GM12878 (cell line): Measurements from ENCODE around the gene CASP5. TPM values are rescaled to one million over a fixed set of nuclear protein-coding genes. Genes with fewer than 3 reads are reported as not detected.

Experiments used
- ATAC-seq: fragments of 200-7000 bp; cut with Tn5 transposase; 3 replicates; pipeline ENCODE4 v1.9.1; 2020; ENCODE audit warnings: mild to moderate bottlenecking, moderate library complexity
- BruUV-seq: library from RNA; stranded (reverse); fragments of 400-500 nt; replicated peaks from 2 replicates; lab custom pipeline; 2021; lab: Mats Ljungman, UMichigan
- CTCF ChIA-PET: fragments of 300-600 bp; sonication (Branson Sonifier 250); formaldehyde crosslinking; extraction: SDS; loops from one replicate; lab custom pipeline; 2021; ENCODE audit warnings: inconsistent platforms; lab: Yijun Ruan, JAX
- POLR2A ChIA-PET: fragments of 350-600 bp; formaldehyde crosslinking; extraction: SDS; loops from one replicate; lab custom pipeline; 2021; ENCODE audit warnings: inconsistent platforms; lab: Charles Lee
- RAD21 ChIA-PET: fragments of 300-600 bp; sonication (Branson Sonifier 250); formaldehyde crosslinking; loops from one replicate; lab custom pipeline; 2023; ENCODE audit warnings: antibody characterized with exemption; ENCODE audit not compliant: unreplicated experiment; lab: Charles Lee
- SMC1A ChIA-PET: fragments of 300-600 bp; sonication (Branson Sonifier 250); formaldehyde crosslinking; loops from one replicate; lab custom pipeline; 2023; ENCODE audit not compliant: unreplicated experiment, uncharacterized antibody; lab: Charles Lee
- DNase-seq: peaks from one replicate; pipeline ENCODE4 v3.0.0-alpha.2; 2011; ENCODE audit warnings: low read depth, low spot score
- FAIRE-seq: peaks from 3 replicates; lab custom pipeline; 2011; peaks lifted over from hg19 to GRCh38; lab: Jason Lieb, UNC
- H2AFZ ChIP-seq: 2 replicates; pipeline ENCODE4 v1.6.0; 2011; ENCODE audit warnings: low read depth, low read length, control low read depth; ENCODE audit not compliant: control insufficient read depth
- H3K27ac ChIP-seq: 2 replicates; pipeline ENCODE4 v1.5.1; 2011; ENCODE audit warnings: control low read depth; ENCODE audit not compliant: control insufficient read depth, insufficient read depth
- H3K27me3 ChIP-seq, 2 experiments: replicated peaks in 1 of 2; 2 replicates each; pipeline versions ENCODE4 v1.6.0 to v1.6.1; 2011; ENCODE audit warnings: low read length in 1 of 2; ENCODE audit not compliant: control insufficient read depth in 2 of 2, insufficient read depth in 2 of 2
- H3K36me3 ChIP-seq, 2 experiments: 2 replicates each; pipeline ENCODE4 v1.5.1; 2011; ENCODE audit warnings: low read length in 1 of 2; ENCODE audit not compliant: control insufficient read depth in 2 of 2, insufficient read depth in 2 of 2
- H3K4me1 ChIP-seq: 2 replicates; pipeline ENCODE4 v1.6.1; 2011; ENCODE audit warnings: mild to moderate bottlenecking, low read length, moderate library complexity, mixed read lengths; ENCODE audit not compliant: control insufficient read depth, insufficient read depth
- H3K4me2 ChIP-seq: 2 replicates; pipeline ENCODE4 v1.6.0; 2011; ENCODE audit warnings: control low read depth; ENCODE audit not compliant: control insufficient read depth, insufficient read depth
- H3K4me3 ChIP-seq: fragments of 200-600 bp; sonication (generic); 2 replicates; pipeline ENCODE4 v1.5.1; 2016
- H3K79me2 ChIP-seq: 2 replicates; pipeline ENCODE4 v1.6.0; 2011; ENCODE audit warnings: low read length; ENCODE audit not compliant: control insufficient read depth, insufficient read depth
- H3K9ac ChIP-seq: 2 replicates; pipeline ENCODE4 v1.8.0; 2011; ENCODE audit warnings: low read length, control low read depth, mixed read lengths; ENCODE audit not compliant: control insufficient read depth, insufficient read depth
- H3K9me3 ChIP-seq: replicated peaks from 3 replicates; pipeline ENCODE4 v1.5.1; 2011; ENCODE audit warnings: mild to moderate bottlenecking, low read length; ENCODE audit not compliant: control insufficient read depth, insufficient read depth
- H4K20me1 ChIP-seq: 2 replicates; pipeline ENCODE4 v1.6.0; 2011; ENCODE audit not compliant: control insufficient read depth, insufficient read depth
- CEBPZ ChIP-seq: fragments of 150-350 bp; IDR thresholded peaks from 2 replicates; pipeline ENCODE4 v1.6.1; 2016; ENCODE audit warnings: low read depth, low read length
- FOXM1 ChIP-seq: IDR thresholded peaks from 2 replicates; pipeline ENCODE4 v1.6.1; 2012; ENCODE audit warnings: low read depth, mild to moderate bottlenecking, inconsistent platforms, low read length, moderate library complexity
- RAD51 ChIP-seq: fragments of 450-650 bp; IDR thresholded peaks from 2 replicates; pipeline ENCODE4 v1.6.1; 2016; ENCODE audit warnings: moderate library complexity, mild to moderate bottlenecking, inconsistent platforms
- RELB ChIP-seq: fragments of 450-650 bp; IDR thresholded peaks from 2 replicates; pipeline ENCODE4 v1.6.1; 2017; ENCODE audit warnings: low read depth, mild to moderate bottlenecking, moderate library complexity
- SKIL ChIP-seq: fragments of 450-650 bp; IDR thresholded peaks from 2 replicates; pipeline ENCODE4 v1.6.1; 2017; ENCODE audit warnings: mild to moderate bottlenecking, low read depth, inconsistent platforms; ENCODE audit not compliant: poor library complexity, severe bottlenecking
- SMAD1 ChIP-seq: fragments of 450-650 bp; IDR thresholded peaks from 2 replicates; pipeline ENCODE4 v1.6.1; 2018; ENCODE audit warnings: mild to moderate bottlenecking, low read depth; ENCODE audit not compliant: partially characterized antibody
- STAT1 ChIP-seq: fragments of 450-650 bp; conservative IDR thresholded peaks from 2 replicates; pipeline ENCODE4 v1.6.1; 2014; ENCODE audit warnings: antibody characterized with exemption, mild to moderate bottlenecking
- SUPT20H ChIP-seq: IDR thresholded peaks from 2 replicates; pipeline ENCODE4 v1.6.1; 2011; ENCODE audit warnings: low read depth, mild to moderate bottlenecking, low read length, moderate library complexity, borderline replicate concordance; ENCODE audit not compliant: control insufficient read depth
- ZNF592 ChIP-seq: fragments of 450-650 bp; IDR thresholded peaks from 2 replicates; pipeline ENCODE4 v1.6.1; 2017; ENCODE audit warnings: mild to moderate bottlenecking, moderate library complexity
- WGBS: methylation state at CpG from one replicate; pipeline ENCODE4 v1.1.6; 2016; ENCODE audit warnings: low lambda C conversion rate; ENCODE audit not compliant: insufficient replicate concordance, insufficient coverage; ENCODE audit errors: missing lambda C conversion rate; 5-methylcytosine and 5-hydroxymethylcytosine counted together
- in situ Hi-C: fragments of 300-500 bp; cut with MboI; formaldehyde crosslinking; loops from 9 replicates; pipeline ENCODE4 v1.14.3; 2018; ENCODE audit warnings: mixed read lengths
- intact Hi-C: fragments of 100-400 bp; cut with micrococcal nuclease; formaldehyde crosslinking; loops from one replicate; pipeline ENCODE4 v1.14.2; 2022; ENCODE audit not compliant: unreplicated experiment
- polyA plus RNA-seq, 11 experiments: library from polyadenylated mRNA; depleted of rRNA in 4 of 11; unstranded in 6 of 11; stranded (reverse) in 5 of 11; fragments of >200 nt; fragmentation: Nextera tagmentation in 4 of 11; fragmentation: Illumina TruSeq in 1 of 11; extraction: Ambion mirVana in 4 of 11; extraction: Trizol in 1 of 11; gene quantifications; 1 replicate in 1 of 11; 2 replicates in 10 of 11; pipeline versions ENCODE4 v1.2.1 to v1.2.3, GENCODE V29; 2011 to 2016; ENCODE audit warnings: inconsistent platforms in 2 of 11, missing spikeins in 2 of 11, low read depth in 1 of 11
- total RNA-seq, 4 experiments: library from RNA; depleted of rRNA in 3 of 4; stranded (reverse); fragments of >200 nt in 3 of 4; fragmentation: Illumina TruSeq in 1 of 4; extraction: Trizol in 1 of 4; gene quantifications; 2 replicates each; pipeline versions ENCODE4 v1.2.1 to v1.2.3, GENCODE V29; 2013 to 2021

The CASP5 gene
- total and polyA plus RNA-seq, 10 of the 15 experiments (the other 5 are each of a cell fraction or from before 2014, with no cell fraction given) = not detected

DNA sequence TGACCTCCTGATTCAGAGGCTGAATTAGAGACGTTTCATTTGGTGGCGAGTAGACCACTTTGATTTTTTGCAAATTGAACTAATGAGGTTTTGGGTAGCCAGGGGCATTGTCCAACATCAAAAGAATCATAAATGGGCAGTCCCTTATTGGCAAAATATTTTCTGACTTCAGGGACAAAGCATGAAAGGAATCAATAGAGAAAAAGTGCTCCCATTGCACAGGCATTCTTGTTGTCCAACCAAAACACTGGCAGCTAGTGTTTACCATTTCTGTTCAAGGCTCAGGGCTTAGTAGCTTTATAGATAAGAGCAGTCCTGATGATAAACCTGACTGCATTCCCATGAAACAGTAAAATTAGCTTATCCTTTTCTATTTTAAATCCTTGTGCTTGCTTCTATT, 28.6 kb upstream of the CASP5 start:
- in situ Hi-C loops = no loop called here
- ChIA-PET POLR2A (no interaction called here), CTCF (interaction anchor here (1.0 kb wide), 1 partner anchor 97 kb away, joined by 3 read pairs; no protein-coding TSS in a partner anchor)
- TF ChIP-seq RAD51 (no peak), ZNF592 (no peak), SMAD1 (no peak), RELB (no peak), SUPT20H (no peak), SKIL (no peak), STAT1 (no peak), CEBPZ (no peak), FOXM1 (no peak)

More for the DNA sequence above, 28.6 kb upstream of the CASP5 start:
- H3K9me3 ChIP-seq = no peaks in the 10 kb centered on the region
- no TSS peak for BruUV-seq
- H3K4me2 ChIP-seq = no peak overlapping the region
- RAD21 ChIA-PET = no interaction called here
- FAIRE-seq (no peak), ATAC-seq (no peak), DNase-seq (no peak)
- no peaks in the 10 kb centered on the region for H3K79me2 ChIP-seq
- no peaks in the 10 kb centered on the region for H3K36me3 ChIP-seq
- H3K27ac ChIP-seq = no peak overlapping the region
- no peaks in the 10 kb centered on the region for H4K20me1 ChIP-seq
- WGBS = 29% methylated on average over 2 of the region's 2 CpGs
- SMC1A ChIA-PET = interaction anchor here (1.6 kb wide), 1 partner anchor 45 kb away, joined by 3 read pairs; no protein-coding TSS in a partner anchor
- no peak overlapping the region for H3K4me3 ChIP-seq
- intact Hi-C loops = no loop called here
- H2AFZ ChIP-seq = no peak overlapping the region
- H3K27me3 ChIP-seq = no peaks in the 10 kb centered on the region; a peak in 1 of 4 replicates
- no peaks in the 10 kb centered on the region for H3K4me1 ChIP-seq
- no peak overlapping the region for H3K9ac ChIP-seq
